Sigmoid colon (tissue), 4 donors: ENCODE results near the gene DNASE2B.

Experiments used
- CTCF ChIP-seq, 4 experiments: fragments of 450-650 bp in 3 of 4; fragments of 200-600 bp in 1 of 4; IDR thresholded peaks; one replicate each; pipeline ENCODE4 v1.5.1; 2016 to 2019; ENCODE audit warnings: antibody characterized with exemption in 4 of 4, mild to moderate bottlenecking in 3 of 4, moderate library complexity in 2 of 4
- POLR2A ChIP-seq, 2 donors: fragments of 450-650 bp; IDR thresholded peaks; one replicate each; pipeline ENCODE4 v1.6.1; 2016; ENCODE audit warnings: antibody characterized with exemption in 2 of 2, mild to moderate bottlenecking in 2 of 2, moderate library complexity in 2 of 2
- POLR2AphosphoS5 ChIP-seq, 4 donors: sonication (generic); formaldehyde crosslinking; IDR thresholded peaks; one replicate each; pipeline ENCODE4 v1.6.1; 2017; ENCODE audit warnings: antibody characterized with exemption in 4 of 4

GRCh38 chr1:84402501-84402900 is 4.2 kb downstream of the DNASE2B start:
- TF ChIP-seq CTCF (IDR thresholded peaks at IDR 0.05) = no peak
- TF ChIP-seq POLR2AphosphoS5 (IDR thresholded peaks at IDR 0.05) = no peak
- TF ChIP-seq POLR2A (IDR thresholded peaks at IDR 0.05) = no peak
